Panc1 (cell line): ENCODE measurements around the gene MSLN. TPM values are rescaled to one million over a fixed set of nuclear protein-coding genes. Genes with fewer than 3 reads are reported as not detected.
"Not testable (repeated sequence)": the region's sequence is repeated elsewhere in the genome, so short reads cannot be mapped to it uniquely, and the experiment has no call there.

Experiments
- ATAC-seq: fragments of 200-7000 bp; cut with Tn5 transposase; 2 replicates; pipeline ENCODE4 v1.9.1; 2020; ENCODE audit warnings: mild to moderate bottlenecking, moderate library complexity
- BruUV-seq: library from RNA; stranded (reverse); fragments of 400-500 nt; replicated peaks from 2 replicates; lab custom pipeline; 2021; lab: Mats Ljungman, UMichigan
- CTCF ChIA-PET: fragments of 300-600 bp; sonication (Branson Sonifier 250); formaldehyde crosslinking; loops from one replicate; lab custom pipeline; 2022; ENCODE audit warnings: antibody characterized with exemption; lab: Charles Lee
- POLR2A ChIA-PET: fragments of 300-600 bp; sonication (Branson Sonifier 250); formaldehyde crosslinking; loops from one replicate; lab custom pipeline; 2022; ENCODE audit warnings: antibody characterized with exemption; lab: Charles Lee
- DNase-seq: peaks from one replicate; pipeline ENCODE4 v3.0.0-alpha.2; 2010; ENCODE audit warnings: low read depth, low spot score
- H3K27ac ChIP-seq: 2 replicates; pipeline ENCODE4 v1.5.1; 2011; ENCODE audit warnings: mild to moderate bottlenecking, low read length, inconsistent platforms
- H3K27me3 ChIP-seq: fragments of 200-500 bp; sonication (Bioruptor generic); 2 replicates; pipeline ENCODE4 v1.6.0; 2014; ENCODE audit warnings: low read length, inconsistent platforms; ENCODE audit not compliant: control insufficient read depth, insufficient read depth
- H3K36me3 ChIP-seq: fragments of 200-500 bp; sonication (Bioruptor generic); 2 replicates; pipeline ENCODE4 v1.5.1; 2014; ENCODE audit warnings: inconsistent platforms, mild to moderate bottlenecking, low read length, moderate library complexity; ENCODE audit not compliant: control insufficient read depth, insufficient read depth
- H3K4me1 ChIP-seq: 2 replicates; pipeline ENCODE4 v1.5.1; 2011; ENCODE audit warnings: inconsistent platforms, mild to moderate bottlenecking, low read length, moderate library complexity; ENCODE audit not compliant: control insufficient read depth, insufficient read depth
- H3K4me3 ChIP-seq, 2 experiments: 2 replicates each; pipeline ENCODE4 v1.5.1; 2011 to 2012; ENCODE audit warnings: low read depth in 2 of 2, low read length in 2 of 2, mild to moderate bottlenecking in 2 of 2, inconsistent platforms in 1 of 2, moderate library complexity in 1 of 2
- H3K9me3 ChIP-seq: fragments of 200-500 bp; sonication (Bioruptor generic); 2 replicates; pipeline ENCODE4 v1.5.1; 2014; ENCODE audit warnings: low read depth, mild to moderate bottlenecking, inconsistent platforms, low read length, moderate library complexity; ENCODE audit not compliant: control insufficient read depth, insufficient read depth
- CTCF ChIP-seq: fragments of 450-650 bp; IDR thresholded peaks from 2 replicates; pipeline ENCODE4 v1.5.1; 2017; ENCODE audit warnings: mild to moderate bottlenecking
- POLR2AphosphoS5 ChIP-seq: IDR thresholded peaks from 2 replicates; pipeline ENCODE4 v1.6.1; 2012; ENCODE audit warnings: mild to moderate bottlenecking, low read depth, low read length, moderate library complexity
- REST ChIP-seq, 2 experiments: IDR thresholded peaks; 2 replicates each; pipeline ENCODE4 v1.6.1; 2011 to 2012; ENCODE audit warnings: low read depth in 2 of 2, control low read depth in 1 of 2, low read length in 1 of 2, mild to moderate bottlenecking in 1 of 2, moderate library complexity in 1 of 2; ENCODE audit not compliant: insufficient read depth in 1 of 2
- SIN3A ChIP-seq: IDR thresholded peaks from 2 replicates; pipeline ENCODE4 v1.6.1; 2012; ENCODE audit warnings: low read depth, mild to moderate bottlenecking, low read length, moderate library complexity, borderline replicate concordance; ENCODE audit not compliant: insufficient read depth
- TCF7L2 ChIP-seq: IDR thresholded peaks from 2 replicates; pipeline ENCODE4 v1.6.1; 2011; ENCODE audit warnings: mild to moderate bottlenecking, low read depth, low read length, inconsistent platforms
- in situ Hi-C: cut with HindIII; loops from 2 replicates; pipeline ENCODE4 v1.10.0; 2016; ENCODE audit warnings: low sequenced_read_pairs, low pct_unique_long_range_greater_than_20kb
- intact Hi-C: fragments of 100-400 bp; cut with micrococcal nuclease; formaldehyde crosslinking; loops from one replicate; pipeline ENCODE4 v1.10.0; 2022; ENCODE audit not compliant: unreplicated experiment
- total RNA-seq: library from RNA; stranded (reverse); gene quantifications from one replicate; pipeline ENCODE4 v1.2.1, GENCODE V29; 2021; ENCODE audit not compliant: unreplicated experiment

The MSLN gene
- total RNA-seq, 1 experiment from 2014 or later: 1.1 TPM

GRCh38 chr16:711548-712320 is 48.8 kb upstream of the MSLN start:
- in situ Hi-C loops (no loop called here), intact Hi-C loops (no loop called here)
- Histone ChIP-seq H3K4me3 (no peak overlapping the region), H3K27ac (peak overlapping the region; percentile 63), H3K36me3 (no peaks in the 10 kb centered on the region; the same call in 1 of the 2 replicates), H3K4me1 (peaks cover 43% of the 10 kb centered on the region), H3K9me3 (no peaks in the 10 kb centered on the region), H3K27me3 (no peaks in the 10 kb centered on the region)
- ATAC-seq (peak; percentile 56), DNase-seq (no peak)
- BruUV-seq: no TSS peak
- CTCF ChIA-PET: interaction anchor here (0.8 to 1.6 kb wide), 4 partner anchors 9 to 73 kb away, joined by 3 to 7 read pairs (median 6); partner anchors contain the start of gene ANTKMT
- POLR2A ChIA-PET: interaction anchor here (1.2 kb wide), 1 partner anchor 10 kb away, joined by 5 read pairs; no protein-coding TSS in a partner anchor
- TF ChIP-seq POLR2AphosphoS5: peak; percentile 7; the same call in 1 of the 2 replicates
- TF ChIP-seq SIN3A: no peak
- peak; percentile 98 for TF ChIP-seq CTCF
- no peak for TF ChIP-seq REST (IDR thresholded peaks at IDR 0.05; ENCODE audit: insufficient read depth in 1 of 2, low read depth in 2 of 2, low read length in 1 of 2)
- no peak for TF ChIP-seq TCF7L2

GRCh38 chr16:712740-713250 is 47.7 kb upstream of the MSLN start:
- ChIA-PET CTCF (interaction anchor here (0.8 to 1.6 kb wide), 4 partner anchors 8 to 72 kb away, joined by 3 to 7 read pairs (median 6); partner anchors contain the start of gene ANTKMT), POLR2A (interaction anchor here (0.5 to 1.2 kb wide), 2 partner anchors 9 to 268 kb away, joined by 5 to 8 read pairs; partner anchors contain the start of gene SOX8)
- peak overlapping the region; percentile 60 for H3K27ac ChIP-seq
- H3K4me3 ChIP-seq, H3K36me3 ChIP-seq, BruUV-seq, intact Hi-C loops, H3K9me3 ChIP-seq, H3K27me3 ChIP-seq, in situ Hi-C loops: not testable (repeated sequence)
- TF ChIP-seq CTCF: peak; percentile 89
- peak; percentile 57; the same call in 1 of the 2 replicates for TF ChIP-seq POLR2AphosphoS5
- peaks cover 48% of the 10 kb centered on the region for H3K4me1 ChIP-seq
- ATAC-seq (peak; percentile 59), DNase-seq (peak; percentile 99)
